Measurements from ENCODE around the gene EDIL3. TPM values are rescaled to one million over a fixed set of nuclear protein-coding genes. Genes with fewer than 3 reads are reported as not detected.

EDIL3 gene
- total and polyA plus RNA-seq, 9 of the 15 experiments (the other 6 are each of a cell fraction or from before 2014, with no cell fraction given) = 0.09 TPM; not detected in 8

DNA sequence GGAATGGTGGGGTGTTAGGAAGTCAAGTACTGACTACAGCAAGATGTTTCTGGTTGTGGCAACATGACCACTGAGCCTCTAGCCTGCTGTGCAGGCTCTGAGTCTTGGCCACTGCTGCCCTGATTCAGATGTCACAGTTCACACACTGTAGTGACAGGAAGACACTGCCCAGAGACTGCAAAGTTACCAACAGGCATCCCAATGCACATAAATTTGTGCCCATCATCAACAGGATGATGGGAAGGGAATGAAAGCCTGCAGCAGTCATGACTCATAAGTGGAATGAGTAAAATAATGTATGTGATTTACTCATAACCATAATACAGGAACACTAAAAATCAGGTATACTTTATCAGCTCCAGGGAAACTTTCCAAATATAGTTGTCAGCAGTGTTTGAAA lies 412.4 kb downstream of the EDIL3 start:
- POLR2A ChIA-PET = no interaction called here
- intact Hi-C loops (cut with micrococcal nuclease) = no loop called here
- H3K4me3 ChIP-seq = no peak overlapping the region
- no peaks in the 10 kb centered on the region for H3K79me2 ChIP-seq (ENCODE audit: control insufficient read depth, insufficient read depth, low read length)
- no peaks in the 10 kb centered on the region for H3K9me3 ChIP-seq (replicated peaks; ENCODE audit: control insufficient read depth, insufficient read depth, low read depth, low read length)
- no peak for ATAC-seq
- CTCF ChIA-PET (ENCODE audit: low intra/inter-chr PET ratio) = no interaction called here
- H3K4me2 ChIP-seq (ENCODE audit: insufficient read depth, low read length) = no peak overlapping the region
- no TSS peak for BruUV-seq (replicated peaks)
- H4K20me1 ChIP-seq (replicated peaks; ENCODE audit: control insufficient read depth, insufficient read depth, low read length) = no peaks in the 10 kb centered on the region
- H3K27ac ChIP-seq (ENCODE audit: extremely low read depth, low read depth, low read length) = no peak overlapping the region
- H2AFZ ChIP-seq (ENCODE audit: low read depth, low read length) = no peak overlapping the region
- no peaks in the 10 kb centered on the region for H3K4me1 ChIP-seq (replicated peaks in 1 of 2; ENCODE audit: control insufficient read depth in 2 of 2, insufficient read depth in 2 of 2, low read length in 2 of 2)
- in situ Hi-C loops (cut with MboI) = no loop called here
- no peak for DNase-seq (ENCODE audit: extremely low read depth in 1 of 4, low spot score in 3 of 4)
- no peak for FAIRE-seq
- H3K36me3 ChIP-seq (ENCODE audit: control insufficient read depth, insufficient read depth, low read length) = no peaks in the 10 kb centered on the region
- H3K27me3 ChIP-seq (ENCODE audit: control insufficient read depth in 2 of 2, insufficient read depth in 2 of 2, low read length in 2 of 2) = no peaks in the 10 kb centered on the region
- TF ChIP-seq, protein P1, sequence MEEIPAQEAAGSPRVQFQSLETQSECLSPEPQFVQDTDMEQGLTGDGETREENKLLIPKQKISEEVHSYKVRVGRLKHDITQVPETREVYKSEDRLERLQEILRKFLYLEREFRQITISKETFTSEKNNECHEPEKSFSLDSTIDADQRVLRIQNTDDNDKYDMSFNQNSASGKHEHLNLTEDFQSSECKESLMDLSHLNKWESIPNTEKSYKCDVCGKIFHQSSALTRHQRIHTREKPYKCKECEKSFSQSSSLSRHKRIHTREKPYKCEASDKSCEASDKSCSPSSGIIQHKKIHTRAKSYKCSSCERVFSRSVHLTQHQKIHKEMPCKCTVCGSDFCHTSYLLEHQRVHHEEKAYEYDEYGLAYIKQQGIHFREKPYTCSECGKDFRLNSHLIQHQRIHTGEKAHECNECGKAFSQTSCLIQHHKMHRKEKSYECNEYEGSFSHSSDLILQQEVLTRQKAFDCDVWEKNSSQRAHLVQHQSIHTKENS (CRISPR knock-in tag; IDR thresholded peaks at IDR 0.05) = no peak
- TF ChIP-seq PHB2 (IDR thresholded peaks at IDR 0.05; ENCODE audit: low read depth) (no peak), HMG20A (CRISPR knock-in tag; conservative IDR thresholded peaks at IDR 0.05) (no peak), KAT2B (IDR thresholded peaks at IDR 0.05; ENCODE audit: low read depth, low read length) (no peak), ZNF212 (CRISPR knock-in tag; IDR thresholded peaks at IDR 0.05) (no peak), TRIM24 (IDR thresholded peaks at IDR 0.05) (no peak)
- TF ChIP-seq, protein P2, sequence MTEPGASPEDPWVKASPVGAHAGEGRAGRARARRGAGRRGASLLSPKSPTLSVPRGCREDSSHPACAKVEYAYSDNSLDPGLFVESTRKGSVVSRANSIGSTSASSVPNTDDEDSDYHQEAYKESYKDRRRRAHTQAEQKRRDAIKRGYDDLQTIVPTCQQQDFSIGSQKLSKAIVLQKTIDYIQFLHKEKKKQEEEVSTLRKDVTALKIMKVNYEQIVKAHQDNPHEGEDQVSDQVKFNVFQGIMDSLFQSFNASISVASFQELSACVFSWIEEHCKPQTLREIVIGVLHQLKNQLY (CRISPR knock-in tag; conservative IDR thresholded peaks at IDR 0.05) = no peak
- TF ChIP-seq, protein P3, sequence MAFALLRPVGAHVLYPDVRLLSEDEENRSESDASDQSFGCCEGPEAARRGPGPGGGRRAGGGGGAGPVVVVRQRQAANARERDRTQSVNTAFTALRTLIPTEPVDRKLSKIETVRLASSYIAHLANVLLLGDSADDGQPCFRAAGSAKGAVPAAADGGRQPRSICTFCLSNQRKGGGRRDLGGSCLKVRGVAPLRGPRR (CRISPR knock-in tag; IDR thresholded peaks at IDR 0.05) = no peak
- TF ChIP-seq, protein P4, sequence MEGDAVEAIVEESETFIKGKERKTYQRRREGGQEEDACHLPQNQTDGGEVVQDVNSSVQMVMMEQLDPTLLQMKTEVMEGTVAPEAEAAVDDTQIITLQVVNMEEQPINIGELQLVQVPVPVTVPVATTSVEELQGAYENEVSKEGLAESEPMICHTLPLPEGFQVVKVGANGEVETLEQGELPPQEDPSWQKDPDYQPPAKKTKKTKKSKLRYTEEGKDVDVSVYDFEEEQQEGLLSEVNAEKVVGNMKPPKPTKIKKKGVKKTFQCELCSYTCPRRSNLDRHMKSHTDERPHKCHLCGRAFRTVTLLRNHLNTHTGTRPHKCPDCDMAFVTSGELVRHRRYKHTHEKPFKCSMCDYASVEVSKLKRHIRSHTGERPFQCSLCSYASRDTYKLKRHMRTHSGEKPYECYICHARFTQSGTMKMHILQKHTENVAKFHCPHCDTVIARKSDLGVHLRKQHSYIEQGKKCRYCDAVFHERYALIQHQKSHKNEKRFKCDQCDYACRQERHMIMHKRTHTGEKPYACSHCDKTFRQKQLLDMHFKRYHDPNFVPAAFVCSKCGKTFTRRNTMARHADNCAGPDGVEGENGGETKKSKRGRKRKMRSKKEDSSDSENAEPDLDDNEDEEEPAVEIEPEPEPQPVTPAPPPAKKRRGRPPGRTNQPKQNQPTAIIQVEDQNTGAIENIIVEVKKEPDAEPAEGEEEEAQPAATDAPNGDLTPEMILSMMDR (IDR thresholded peaks at IDR 0.05 in 2 of 3, conservative IDR thresholded peaks at IDR 0.05 in 1 of 3; ENCODE audit: insufficient read depth in 2 of 3, low read depth in 1 of 3, low read length in 3 of 3) = no peak
- no peak overlapping the region for H3K9ac ChIP-seq (ENCODE audit: insufficient read depth in 1 of 2, low read depth in 2 of 2, low read length in 2 of 2)
- H3K9me1 ChIP-seq (ENCODE audit: control insufficient read depth, insufficient read depth, low read length) = no peaks in the 10 kb centered on the region

Data from K562 (cell line).